Duodenal mucosa (tissue), 2 donors: Measurements from ENCODE around the gene STRA6.

Experiments
- H3K27ac ChIP-seq: one replicate; pipeline ENCODE4 v1.7.0; 2013; ENCODE audit warnings: low read depth, low read length
- H3K27me3 ChIP-seq, 2 donors: one replicate each; pipeline ENCODE4 v1.7.0; 2013; ENCODE audit warnings: low read length in 2 of 2, control low read depth in 1 of 2; ENCODE audit not compliant: insufficient read depth in 2 of 2, control insufficient read depth in 1 of 2
- H3K36me3 ChIP-seq, 2 donors: one replicate each; pipeline ENCODE4 v1.7.0; 2013; ENCODE audit warnings: low read length in 2 of 2, control low read depth in 1 of 2; ENCODE audit not compliant: insufficient read depth in 2 of 2, control insufficient read depth in 1 of 2
- H3K4me1 ChIP-seq, 2 donors: one replicate each; pipeline ENCODE4 v1.7.0; 2013; ENCODE audit warnings: low read length in 2 of 2, control low read depth in 1 of 2; ENCODE audit not compliant: insufficient read depth in 2 of 2, control insufficient read depth in 1 of 2
- H3K4me3 ChIP-seq, 2 donors: one replicate each; pipeline ENCODE4 v1.7.0; 2013; ENCODE audit warnings: low read length in 2 of 2, low read depth in 1 of 2
- H3K9ac ChIP-seq, 2 donors: one replicate each; pipeline ENCODE4 v1.7.0; 2013; ENCODE audit warnings: low read length in 2 of 2, low read depth in 1 of 2
- H3K9me3 ChIP-seq, 2 donors: one replicate each; pipeline ENCODE4 v1.7.0; 2013; ENCODE audit warnings: low read length in 2 of 2, control low read depth in 1 of 2; ENCODE audit not compliant: control insufficient read depth in 1 of 2

The STRA6 gene

DNA sequence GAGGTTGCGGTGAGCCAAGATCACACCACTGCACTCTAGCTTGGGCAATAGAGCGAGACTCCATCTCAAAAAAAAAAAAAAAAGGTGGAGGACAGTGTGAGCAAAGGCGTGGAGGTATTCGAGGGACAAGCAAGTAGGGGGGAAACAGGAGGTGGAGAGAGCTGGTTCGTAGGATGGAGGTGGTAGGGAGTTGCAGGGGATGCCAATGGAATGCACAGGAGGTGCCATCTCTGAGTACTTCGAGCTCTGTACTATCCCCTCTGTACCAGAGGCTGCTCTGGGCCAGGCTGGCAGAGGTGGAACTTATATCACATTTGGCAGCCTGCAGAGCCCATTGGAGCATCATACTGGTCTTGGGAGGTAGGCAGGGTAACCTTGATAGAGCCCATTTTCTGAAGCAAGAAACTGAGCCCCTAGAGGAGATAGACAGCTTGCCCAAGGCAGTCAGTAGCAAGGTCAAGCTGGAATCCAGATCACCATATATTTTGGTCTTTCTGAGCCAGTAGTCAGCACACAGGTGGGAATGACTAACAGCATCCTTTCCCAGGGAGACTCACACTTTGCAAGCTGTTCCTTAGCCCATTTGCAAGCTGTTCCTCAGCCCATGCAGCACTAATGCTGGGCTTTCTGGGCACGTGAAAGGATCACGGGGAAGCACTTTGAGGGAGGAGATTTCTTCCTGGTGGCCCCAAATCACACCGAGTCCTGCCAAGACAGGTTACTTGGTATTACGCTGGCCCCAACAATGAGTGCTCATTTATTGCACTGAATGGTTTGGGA is 24.4 kb upstream of the STRA6 start:
- Histone ChIP-seq H3K9ac (no peak overlapping the region), H3K27ac (no peak overlapping the region), H3K36me3 (no peaks in the 10 kb centered on the region), H3K4me1 (no peaks in the 10 kb centered on the region), H3K4me3 (no peak overlapping the region), H3K27me3 (peaks cover 6 to 21% of the 10 kb centered on the region in 2 donors), H3K9me3 (no peaks in the 10 kb centered on the region)

DNA sequence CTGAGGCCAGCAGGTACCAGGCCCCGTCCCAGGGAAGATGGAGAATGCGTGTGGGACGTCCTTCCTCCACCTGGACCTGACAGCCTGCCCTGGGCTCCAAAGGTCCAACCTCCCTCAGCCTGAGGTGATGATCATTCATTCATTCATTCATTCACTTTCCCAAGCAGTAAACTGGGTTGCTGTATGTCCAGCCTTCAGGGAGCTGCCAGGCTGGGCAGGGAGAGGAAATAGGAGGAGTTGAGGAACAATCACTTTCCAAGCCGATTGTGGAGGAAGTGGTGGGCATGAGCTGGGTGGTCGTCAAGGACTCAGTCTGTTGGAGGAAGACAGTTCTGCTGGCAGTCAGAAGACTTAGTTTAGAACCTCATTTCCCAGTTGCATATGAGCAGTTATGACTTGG is 23.3 kb upstream of the STRA6 start:
- Histone ChIP-seq H3K4me1 (no peaks in the 10 kb centered on the region), H3K27ac (no peak overlapping the region), H3K36me3 (no peaks in the 10 kb centered on the region), H3K9me3 (no peaks in the 10 kb centered on the region), H3K9ac (no peak overlapping the region), H3K27me3 (peaks cover 14 to 27% of the 10 kb centered on the region in 2 donors), H3K4me3 (no peak overlapping the region)

DNA sequence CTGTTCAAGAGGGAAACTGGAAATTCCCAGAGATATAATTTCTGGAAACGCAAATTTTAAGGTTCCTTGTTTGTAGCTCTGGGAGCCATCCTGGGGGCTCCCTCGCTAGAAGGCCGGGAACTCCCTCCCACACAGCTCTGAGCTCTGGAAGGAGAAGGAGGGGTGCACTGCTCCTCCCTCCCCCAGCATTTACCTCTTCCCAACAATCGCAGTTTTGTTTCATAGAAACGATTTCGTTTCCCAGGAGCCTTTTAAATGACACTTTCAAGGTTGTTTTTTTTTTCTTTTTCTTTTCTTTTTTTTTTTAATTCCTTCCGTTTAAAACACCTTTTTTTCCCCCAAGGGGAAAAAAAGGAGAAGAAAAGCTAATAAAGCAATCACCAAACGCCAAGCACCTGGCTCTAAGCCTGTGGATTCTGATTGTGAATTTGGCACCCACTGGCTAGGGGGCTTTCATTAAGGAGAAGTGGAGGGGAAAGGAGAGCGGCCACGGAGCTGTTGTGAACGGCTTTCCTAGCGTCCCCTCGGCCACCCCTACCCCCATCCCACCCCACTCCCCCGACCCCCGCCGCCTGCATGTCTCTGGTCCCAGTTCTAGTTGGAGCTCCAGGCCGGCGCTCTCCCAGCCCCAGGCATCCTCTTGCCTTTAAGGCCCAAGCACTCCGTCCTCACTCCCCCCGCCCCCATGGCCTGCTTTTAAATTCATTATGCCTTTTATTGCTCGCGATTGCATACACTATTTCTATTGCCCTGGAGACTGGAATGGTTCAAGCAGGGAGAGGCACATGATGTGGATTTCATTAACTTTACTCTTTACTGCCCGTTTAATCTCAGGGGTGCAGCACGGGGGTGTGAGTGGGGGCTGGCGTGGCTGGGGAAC is 19.9 kb upstream of the STRA6 start:
- H3K9me3 ChIP-seq, result no peaks in the 10 kb centered on the region
- no peak overlapping the region for H3K9ac ChIP-seq
- H3K36me3 ChIP-seq, result no peaks in the 10 kb centered on the region
- H3K27ac ChIP-seq, result no peak overlapping the region
- H3K4me3 ChIP-seq, result no peak overlapping the region
- H3K27me3 ChIP-seq, result peaks cover 23 to 27% of the 10 kb centered on the region in 2 donors
- no peaks in the 10 kb centered on the region for H3K4me1 ChIP-seq

DNA sequence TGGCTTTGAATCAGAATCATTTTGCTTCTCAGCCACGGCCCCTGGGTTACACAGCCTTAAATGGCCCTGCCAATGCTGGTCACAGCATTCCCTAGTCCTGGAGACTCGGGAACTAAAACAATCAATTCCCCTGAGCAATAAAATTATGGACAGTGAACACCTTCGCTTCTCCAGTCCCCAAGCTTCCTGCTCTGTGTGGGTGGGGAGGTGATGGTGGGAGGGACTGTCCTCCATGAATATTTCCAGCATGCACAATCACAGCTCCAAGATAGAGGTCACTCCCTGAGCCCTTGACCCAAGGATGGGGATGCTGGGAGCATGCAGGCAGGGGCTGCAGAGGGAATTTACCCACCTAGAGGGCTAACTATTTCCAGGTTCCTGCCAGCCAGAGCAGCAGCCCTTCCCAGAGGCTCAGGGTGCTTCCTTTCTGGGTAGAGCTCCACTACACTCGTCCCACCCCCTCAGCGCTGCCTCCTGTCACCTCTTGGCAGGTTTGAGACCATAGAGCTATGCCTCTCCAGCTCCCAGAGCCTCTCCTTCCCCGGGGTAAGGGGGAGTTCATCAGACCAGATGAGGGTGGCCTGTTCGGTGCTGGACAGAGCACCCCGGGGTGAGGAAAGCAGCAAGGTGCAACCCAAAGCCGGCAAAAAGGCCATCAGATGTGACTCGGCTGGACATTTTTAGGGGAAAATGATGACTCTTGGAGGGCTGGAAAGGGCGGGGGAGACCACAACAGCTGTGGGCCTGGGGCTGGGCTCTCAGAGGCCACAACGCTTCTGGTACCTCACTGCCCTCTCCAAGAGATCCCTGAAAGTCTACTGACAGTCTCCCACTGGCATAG is 19.0 kb upstream of the STRA6 start:
- Histone ChIP-seq H3K4me1 (no peaks in the 10 kb centered on the region), H3K36me3 (no peaks in the 10 kb centered on the region), H3K27ac (no peak overlapping the region), H3K27me3 (peaks cover 23 to 27% of the 10 kb centered on the region in 2 donors), H3K9ac (no peak overlapping the region), H3K4me3 (no peak overlapping the region), H3K9me3 (no peaks in the 10 kb centered on the region)

DNA sequence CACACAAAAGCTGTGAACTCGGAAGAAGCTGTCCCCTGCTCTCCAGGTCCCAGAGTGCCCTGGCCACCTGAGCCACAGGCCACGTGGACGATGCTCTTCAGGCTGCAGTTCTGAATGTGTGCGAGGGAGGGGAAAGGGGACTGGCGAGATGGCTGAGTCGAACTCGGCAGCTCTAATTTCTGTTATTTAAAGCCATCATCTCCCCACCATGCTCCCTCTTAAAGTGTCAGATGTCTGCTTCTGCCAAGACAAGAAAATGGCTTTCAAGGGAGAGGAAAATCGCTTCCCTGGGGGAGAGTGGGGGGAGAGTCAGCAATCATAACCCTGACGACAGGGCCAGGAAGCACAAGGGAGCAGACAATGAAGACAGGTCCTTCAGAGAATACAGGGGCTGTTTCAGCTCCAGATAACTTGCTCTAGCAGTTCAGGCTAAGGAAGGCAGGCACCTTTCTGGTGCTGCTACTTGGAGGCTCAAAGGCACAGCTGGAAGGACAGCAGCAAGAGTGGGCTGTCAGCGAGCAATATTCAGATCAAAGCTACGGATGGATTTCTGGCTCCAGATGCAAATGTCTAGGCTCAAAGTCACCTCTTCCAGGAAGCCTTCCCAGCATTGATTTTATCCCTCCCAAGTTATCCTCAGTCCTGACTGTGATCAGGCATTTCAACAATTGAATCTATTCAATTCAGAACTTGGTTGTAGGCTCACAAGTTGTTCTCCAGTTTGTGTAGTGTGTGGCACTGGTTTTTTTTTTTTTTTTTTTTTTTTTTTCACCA is 18.1 kb upstream of the STRA6 start:
- no peak overlapping the region for H3K27ac ChIP-seq
- no peaks in the 10 kb centered on the region for H3K4me1 ChIP-seq
- peaks cover 23 to 27% of the 10 kb centered on the region in 2 donors for H3K27me3 ChIP-seq
- H3K4me3 ChIP-seq, result no peak overlapping the region
- no peaks in the 10 kb centered on the region for H3K9me3 ChIP-seq
- no peaks in the 10 kb centered on the region for H3K36me3 ChIP-seq
- H3K9ac ChIP-seq, result no peak overlapping the region

DNA sequence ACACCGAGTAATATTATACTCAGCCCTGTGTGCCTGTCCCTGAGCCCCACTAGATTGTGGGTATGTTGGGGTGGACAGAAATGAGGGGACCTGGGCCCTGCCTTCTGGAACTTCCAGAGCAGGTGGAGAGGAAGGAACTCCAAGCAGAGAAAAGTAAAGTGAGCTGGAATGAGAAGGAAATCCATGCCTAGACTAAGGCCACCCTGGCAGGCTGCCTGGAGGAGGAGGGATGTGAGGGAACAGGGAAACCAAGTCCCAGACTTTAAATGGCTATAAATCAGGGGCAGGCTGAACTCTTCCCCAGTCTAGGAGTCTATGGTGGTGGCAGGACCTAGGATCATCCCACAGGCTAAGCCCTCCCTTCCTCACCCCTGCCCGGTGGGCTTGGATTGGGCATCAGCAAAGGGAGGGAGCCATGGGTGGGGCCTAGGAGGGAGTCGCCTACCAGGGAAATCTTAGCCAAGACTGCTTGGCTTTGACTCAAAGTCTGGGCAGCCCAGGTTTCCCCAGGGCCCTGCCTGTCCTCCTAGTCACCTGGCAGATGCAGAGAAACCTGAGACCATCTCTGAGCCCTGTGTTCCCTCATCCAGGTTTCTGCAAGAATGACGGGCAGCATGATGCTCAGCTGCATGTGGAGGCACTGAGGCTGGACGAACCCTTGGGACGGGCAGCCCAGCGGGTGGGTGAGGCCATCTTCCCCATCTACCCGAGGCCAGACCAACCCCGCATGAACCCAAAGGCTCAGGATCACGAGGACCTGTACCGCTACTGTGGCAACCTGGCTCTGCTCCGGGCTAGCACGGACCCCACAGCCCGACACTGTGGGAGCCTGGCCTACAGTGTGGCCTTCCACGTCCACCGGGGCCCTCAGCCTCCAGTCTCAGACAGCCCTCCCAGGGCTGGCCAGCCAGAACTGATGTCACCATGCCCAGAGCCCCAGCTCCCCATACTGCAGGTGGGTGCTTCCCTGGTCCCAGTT is 15.6 kb upstream of the STRA6 start:
- H3K9me3 ChIP-seq, result no peaks in the 10 kb centered on the region
- H3K36me3 ChIP-seq, result no peaks in the 10 kb centered on the region
- H3K27me3 ChIP-seq, result peaks cover 12 to 22% of the 10 kb centered on the region in 2 donors
- H3K27ac ChIP-seq, result no peak overlapping the region
- H3K4me3 ChIP-seq, result no peak overlapping the region
- H3K4me1 ChIP-seq, result no peaks in the 10 kb centered on the region
- H3K9ac ChIP-seq, result no peak overlapping the region

DNA sequence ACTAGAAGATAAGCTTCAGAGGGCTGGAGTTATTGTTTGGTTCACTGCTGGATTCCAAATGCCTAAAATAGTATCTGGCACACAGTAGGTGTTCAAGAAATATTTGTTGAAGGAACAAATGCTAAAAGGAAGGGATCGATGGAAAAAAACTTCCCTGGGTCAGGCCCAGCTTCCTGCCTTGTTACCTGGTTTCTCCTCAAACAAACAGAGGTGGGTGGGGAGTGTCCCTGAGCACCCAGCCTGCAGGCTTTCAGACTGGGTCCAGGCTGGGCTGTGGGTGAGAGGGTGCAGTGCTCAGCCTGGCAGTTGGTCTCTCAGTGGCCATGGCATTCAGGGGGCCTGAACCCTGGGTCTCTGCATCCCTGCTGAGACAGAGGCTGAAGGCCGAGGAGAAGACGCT is 14.4 kb upstream of the STRA6 start:
- Histone ChIP-seq H3K9ac (no peak overlapping the region), H3K4me1 (no peaks in the 10 kb centered on the region), H3K36me3 (no peaks in the 10 kb centered on the region), H3K27me3 (peaks cover 5 to 17% of the 10 kb centered on the region in 2 donors), H3K27ac (no peak overlapping the region), H3K9me3 (no peaks in the 10 kb centered on the region), H3K4me3 (no peak overlapping the region)

DNA sequence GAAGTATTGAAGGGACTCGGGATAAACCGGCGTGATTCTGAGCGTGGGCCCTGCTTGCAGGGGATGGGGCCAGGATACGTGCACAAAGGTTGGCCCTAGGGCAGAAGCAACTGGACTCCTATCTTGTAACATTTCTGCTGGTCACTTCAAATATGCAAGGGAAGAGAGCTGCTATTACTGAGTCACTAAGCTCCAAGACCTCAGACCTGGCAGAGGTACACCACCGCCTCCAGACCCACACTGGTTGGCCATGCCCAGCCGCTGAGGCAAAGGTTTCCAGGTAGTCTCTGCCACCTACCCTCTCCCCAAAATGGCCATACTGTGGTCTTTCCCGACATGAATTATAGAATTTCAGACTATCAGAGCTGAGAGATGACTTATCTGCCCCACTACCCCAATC is 13.4 kb upstream of the STRA6 start:
- H3K27ac ChIP-seq, result no peak overlapping the region
- H3K36me3 ChIP-seq, result no peaks in the 10 kb centered on the region
- H3K27me3 ChIP-seq, result peaks cover 0 to 10% of the 10 kb centered on the region in 2 donors
- no peak overlapping the region for H3K4me3 ChIP-seq
- H3K9ac ChIP-seq, result no peak overlapping the region
- H3K9me3 ChIP-seq, result no peaks in the 10 kb centered on the region
- H3K4me1 ChIP-seq, result no peaks in the 10 kb centered on the region
